OCI-LY1 (cell line): ENCODE data around the gene MAP6D1.
A peak's percentile ranks its signal among the peaks of the same experiment; 100 is the strongest.

Source experiments
- H2AFZ ChIP-seq: fragments of 200-600 bp; sonication (generic), shearing (Covaris generic); 2 replicates; pipeline ENCODE4 v1.6.0; 2014; ENCODE audit warnings: antibody characterized with exemption, mild to moderate bottlenecking, low read length
- H3F3A ChIP-seq: fragments of 200-600 bp; sonication (generic), shearing (Covaris generic); 2 replicates; pipeline ENCODE4 v1.6.0; 2014; ENCODE audit warnings: mild to moderate bottlenecking, antibody characterized with exemption, low read length, moderate library complexity; ENCODE audit not compliant: insufficient read depth
- H3K27ac ChIP-seq: fragments of 200-600 bp; sonication (generic); 2 replicates; pipeline ENCODE4 v1.5.1; 2014; ENCODE audit warnings: low read length, mixed run types, mild to moderate bottlenecking, low read depth; ENCODE audit not compliant: poor library complexity, severe bottlenecking
- H3K27me3 ChIP-seq: fragments of 200-600 bp; sonication (generic); 2 replicates; pipeline ENCODE4 v1.6.0; 2014; ENCODE audit warnings: antibody characterized with exemption, mild to moderate bottlenecking, low read length, moderate library complexity; ENCODE audit not compliant: insufficient read depth
- H3K36me3 ChIP-seq: fragments of 200-600 bp; sonication (generic); 2 replicates; pipeline ENCODE4 v1.6.1; 2014; ENCODE audit warnings: mild to moderate bottlenecking, antibody characterized with exemption, low read length, moderate library complexity, mixed read lengths; ENCODE audit not compliant: insufficient read depth
- H3K4me1 ChIP-seq: fragments of 200-600 bp; sonication (generic); 2 replicates; pipeline ENCODE4 v1.5.1; 2014; ENCODE audit warnings: mild to moderate bottlenecking, low read length, moderate library complexity; ENCODE audit not compliant: insufficient read depth, severe bottlenecking
- H3K4me2 ChIP-seq: fragments of 200-600 bp; sonication (generic), shearing (Covaris generic); 2 replicates; pipeline ENCODE4 v1.6.1; 2014; ENCODE audit warnings: low read length
- H3K4me3 ChIP-seq: fragments of 200-600 bp; sonication (generic); 2 replicates; pipeline ENCODE4 v1.5.1; 2014; ENCODE audit warnings: low read length, low read depth, mild to moderate bottlenecking, mixed read lengths; ENCODE audit not compliant: poor library complexity, severe bottlenecking
- H3K79me2 ChIP-seq: fragments of 200-600 bp; shearing (Covaris generic); 2 replicates; pipeline ENCODE4 v1.6.1; 2016; ENCODE audit warnings: mixed run types, low read length, mixed read lengths; ENCODE audit not compliant: insufficient read depth
- H3K9ac ChIP-seq: fragments of 200-600 bp; sonication (generic), shearing (Covaris generic); 2 replicates; pipeline ENCODE4 v1.6.1; 2014; ENCODE audit warnings: mild to moderate bottlenecking, low read length, mixed read lengths
- H3K9me2 ChIP-seq: fragments of 200-600 bp; sonication (generic), shearing (Covaris generic); 2 replicates; pipeline ENCODE4 v1.6.1; 2014; ENCODE audit warnings: low read depth, mild to moderate bottlenecking, low read length, mixed read lengths
- H3K9me3 ChIP-seq: fragments of 200-600 bp; shearing (Covaris generic); 2 replicates; pipeline ENCODE4 v1.6.1; 2014; ENCODE audit warnings: low read length, mixed read lengths
- H4K20me1 ChIP-seq: fragments of 200-600 bp; sonication (generic), shearing (Covaris generic); 2 replicates; pipeline ENCODE4 v1.6.0; 2016; ENCODE audit warnings: mild to moderate bottlenecking, low read length; ENCODE audit not compliant: insufficient read depth
- EZH2 ChIP-seq: fragments of 200-600 bp; sonication (generic), shearing (Covaris generic); IDR thresholded peaks from 2 replicates; pipeline ENCODE4 v1.8.0; 2017; ENCODE audit warnings: borderline replicate concordance, mixed run types, mild to moderate bottlenecking, antibody characterized with exemption, low read length, moderate library complexity, mixed read lengths
- TF ChIP-seq, protein P1 (sequence below): fragments of 200-600 bp; sonication (generic), shearing (Covaris generic); IDR thresholded peaks from 2 replicates; pipeline ENCODE4 v1.5.1; 2017; ENCODE audit warnings: mild to moderate bottlenecking, antibody characterized with exemption, low read length, moderate library complexity, mixed read lengths

The MAP6D1 gene

GRCh38 chr3:183816681-183817510 lies 8.5 kb downstream of the MAP6D1 start:
- H3K79me2 ChIP-seq = no peaks in the 10 kb centered on the region
- peaks cover 22% of the 10 kb centered on the region for H3K4me1 ChIP-seq
- no peaks in the 10 kb centered on the region for H3K9me3 ChIP-seq
- no peaks in the 10 kb centered on the region for H4K20me1 ChIP-seq
- no peak overlapping the region for H3K4me3 ChIP-seq
- peak overlapping the region; percentile 68 for H3K27ac ChIP-seq
- H3F3A ChIP-seq = peaks cover 5% of the 10 kb centered on the region
- H3K9me2 ChIP-seq = no peaks in the 10 kb centered on the region
- no peak overlapping the region for H2AFZ ChIP-seq
- peaks cover 27% of the 10 kb centered on the region for H3K36me3 ChIP-seq
- no peaks in the 10 kb centered on the region for H3K27me3 ChIP-seq
- no peak overlapping the region for H3K9ac ChIP-seq
- TF ChIP-seq, protein P1, sequence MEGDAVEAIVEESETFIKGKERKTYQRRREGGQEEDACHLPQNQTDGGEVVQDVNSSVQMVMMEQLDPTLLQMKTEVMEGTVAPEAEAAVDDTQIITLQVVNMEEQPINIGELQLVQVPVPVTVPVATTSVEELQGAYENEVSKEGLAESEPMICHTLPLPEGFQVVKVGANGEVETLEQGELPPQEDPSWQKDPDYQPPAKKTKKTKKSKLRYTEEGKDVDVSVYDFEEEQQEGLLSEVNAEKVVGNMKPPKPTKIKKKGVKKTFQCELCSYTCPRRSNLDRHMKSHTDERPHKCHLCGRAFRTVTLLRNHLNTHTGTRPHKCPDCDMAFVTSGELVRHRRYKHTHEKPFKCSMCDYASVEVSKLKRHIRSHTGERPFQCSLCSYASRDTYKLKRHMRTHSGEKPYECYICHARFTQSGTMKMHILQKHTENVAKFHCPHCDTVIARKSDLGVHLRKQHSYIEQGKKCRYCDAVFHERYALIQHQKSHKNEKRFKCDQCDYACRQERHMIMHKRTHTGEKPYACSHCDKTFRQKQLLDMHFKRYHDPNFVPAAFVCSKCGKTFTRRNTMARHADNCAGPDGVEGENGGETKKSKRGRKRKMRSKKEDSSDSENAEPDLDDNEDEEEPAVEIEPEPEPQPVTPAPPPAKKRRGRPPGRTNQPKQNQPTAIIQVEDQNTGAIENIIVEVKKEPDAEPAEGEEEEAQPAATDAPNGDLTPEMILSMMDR = no peak
- no peak for TF ChIP-seq EZH2
- H3K4me2 ChIP-seq = no peak overlapping the region

DNA sequence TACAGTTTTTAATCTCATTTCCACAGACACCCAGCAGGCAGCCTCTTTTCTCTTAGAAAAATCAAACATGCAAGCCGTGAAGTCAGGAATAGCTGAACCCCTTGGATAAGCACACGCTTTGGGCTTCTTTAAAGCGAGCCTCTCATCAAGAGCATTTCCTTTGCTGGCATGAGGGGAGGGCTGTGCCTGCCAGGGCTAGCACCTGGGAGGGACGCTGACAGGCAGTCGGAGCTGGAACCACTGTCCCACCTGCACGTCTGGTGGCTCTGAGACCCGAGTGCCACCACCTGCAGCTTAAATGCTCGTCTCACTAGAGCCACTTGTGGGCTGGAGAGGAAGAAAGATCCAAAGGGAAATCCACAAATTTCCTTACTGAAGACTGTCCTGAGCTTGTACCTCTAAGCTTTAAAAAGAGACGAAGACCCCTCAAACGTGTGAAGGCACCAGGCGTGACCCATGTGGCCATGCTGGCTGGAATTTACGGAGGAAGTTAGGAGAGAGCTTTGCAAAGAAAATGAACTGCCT lies 9.4 kb downstream of the MAP6D1 start:
- H3K27me3 ChIP-seq = no peaks in the 10 kb centered on the region
- peak overlapping the region; percentile 68 for H3K27ac ChIP-seq
- H3K9me3 ChIP-seq = no peaks in the 10 kb centered on the region
- no peak overlapping the region for H3K4me3 ChIP-seq
- no peaks in the 10 kb centered on the region for H3K9me2 ChIP-seq
- no peaks in the 10 kb centered on the region for H3K79me2 ChIP-seq
- TF ChIP-seq EZH2 = no peak
- TF ChIP-seq, protein P1 = no peak
- peak overlapping the region; percentile 9; the same call in 1 of the 2 replicates for H3K4me2 ChIP-seq
- no peak overlapping the region; the same call in 1 of the 2 replicates for H3K9ac ChIP-seq
- no peaks in the 10 kb centered on the region for H4K20me1 ChIP-seq
- H2AFZ ChIP-seq = no peak overlapping the region
- H3K4me1 ChIP-seq = peaks cover 22% of the 10 kb centered on the region
- H3F3A ChIP-seq = peaks cover 5% of the 10 kb centered on the region
- H3K36me3 ChIP-seq = peaks cover 35% of the 10 kb centered on the region

DNA sequence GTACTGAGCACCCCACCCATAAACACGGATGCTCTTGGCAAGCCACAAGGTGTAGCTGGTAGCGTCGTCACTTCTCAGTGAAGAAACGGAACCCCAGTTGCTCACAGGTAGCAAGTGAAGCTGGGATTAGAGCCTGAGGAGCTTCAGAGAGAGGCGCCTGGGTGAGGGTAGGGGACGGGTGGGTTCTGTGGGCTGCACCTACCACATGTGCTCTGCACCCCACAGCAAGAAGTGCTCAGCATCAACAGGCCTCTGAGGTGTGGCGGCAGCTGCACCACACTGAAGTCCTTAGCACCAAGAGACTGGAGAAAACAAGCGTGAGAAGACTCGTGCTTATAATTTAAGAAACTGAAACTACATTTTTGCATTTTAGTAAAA lies 9.8 kb downstream of the MAP6D1 start:
- Histone ChIP-seq H3K27ac (peak overlapping the region; percentile 68), H3K9ac (peak overlapping the region; percentile 7; the same call in 1 of the 2 replicates)

More for the DNA sequence above, 9.8 kb downstream of the MAP6D1 start:
- H3K4me2 ChIP-seq = peak overlapping the region; percentile 9
- no peak overlapping the region for H3K4me3 ChIP-seq
- H2AFZ ChIP-seq = no peak overlapping the region
- no peaks in the 10 kb centered on the region for H3K9me3 ChIP-seq
- peaks cover 22% of the 10 kb centered on the region for H3K4me1 ChIP-seq
- no peaks in the 10 kb centered on the region for H3K79me2 ChIP-seq
- H3K27me3 ChIP-seq = no peaks in the 10 kb centered on the region
- TF ChIP-seq, protein P1 = no peak
- no peaks in the 10 kb centered on the region for H3K9me2 ChIP-seq
- H4K20me1 ChIP-seq = no peaks in the 10 kb centered on the region
- peaks cover 5% of the 10 kb centered on the region for H3F3A ChIP-seq
- H3K36me3 ChIP-seq = peaks cover 40% of the 10 kb centered on the region
